ENCODE results near the gene LSM5. TPM values are rescaled to one million over a fixed set of nuclear protein-coding genes. Genes with fewer than 3 reads are reported as not detected.

Gene LSM5
- total and polyA plus RNA-seq, 2 of the 4 experiments (the other 2 are of a cell fraction) = 5.0 to 26.5 TPM

- H3K56ac ChIP-seq (ENCODE audit: extremely low read depth, insufficient read depth, low read length) = no peak overlapping the region
- no CpG with 5 or more reads among the region's 3 CpGs for WGBS, 2 experiments (ENCODE audit: extremely low coverage in 2 of 2, insufficient read length in 1 of 2)
- H3K4me2 ChIP-seq (ENCODE audit: low read depth, low read length) = no peak overlapping the region
- H4K8ac ChIP-seq (ENCODE audit: low read depth in 2 of 2, low read length in 2 of 2) = no peak overlapping the region
- H2BK120ac ChIP-seq (ENCODE audit: low read depth, low read length) = no peak overlapping the region
- no peaks in the 10 kb centered on the region for H4K20me1 ChIP-seq (ENCODE audit: insufficient read depth, low read length)
- CTCF ChIA-PET = no interaction called here
- TF ChIP-seq, protein P1, sequence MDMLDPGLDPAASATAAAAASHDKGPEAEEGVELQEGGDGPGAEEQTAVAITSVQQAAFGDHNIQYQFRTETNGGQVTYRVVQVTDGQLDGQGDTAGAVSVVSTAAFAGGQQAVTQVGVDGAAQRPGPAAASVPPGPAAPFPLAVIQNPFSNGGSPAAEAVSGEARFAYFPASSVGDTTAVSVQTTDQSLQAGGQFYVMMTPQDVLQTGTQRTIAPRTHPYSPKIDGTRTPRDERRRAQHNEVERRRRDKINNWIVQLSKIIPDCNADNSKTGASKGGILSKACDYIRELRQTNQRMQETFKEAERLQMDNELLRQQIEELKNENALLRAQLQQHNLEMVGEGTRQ (IDR thresholded peaks at IDR 0.05; ENCODE audit: low read depth, low read length) = no peak
- TF ChIP-seq CHD1 (IDR thresholded peaks at IDR 0.05; ENCODE audit: low read depth, low read length) (no peak), FOS (IDR thresholded peaks at IDR 0.05; ENCODE audit: low read depth, low read length) (no peak), MAZ (IDR thresholded peaks at IDR 0.05; ENCODE audit: borderline replicate concordance, low read depth, low read length) (no peak), SMC3 (IDR thresholded peaks at IDR 0.05; ENCODE audit: low read depth, low read length) (no peak), RFX5 (IDR thresholded peaks at IDR 0.05; ENCODE audit: low read depth, low read length) (no peak), MXI1 (IDR thresholded peaks at IDR 0.05; ENCODE audit: borderline replicate concordance, low read depth, low read length) (no peak), CEBPB (IDR thresholded peaks at IDR 0.05; ENCODE audit: low read depth, low read length) (no peak), POLR2A (IDR thresholded peaks at IDR 0.05; ENCODE audit: low read depth, low read length) (no peak), MAFK (IDR thresholded peaks at IDR 0.05; ENCODE audit: low read depth, low read length) (no peak), NFE2L2 (IDR thresholded peaks at IDR 0.05; ENCODE audit: low read depth, low read length) (no peak), BHLHE40 (IDR thresholded peaks at IDR 0.05; ENCODE audit: low read depth, low read length) (no peak), RCOR1 (IDR thresholded peaks at IDR 0.05; ENCODE audit: insufficient replicate concordance, low read length) (no peak), RAD21 (IDR thresholded peaks at IDR 0.05; ENCODE audit: low read length) (no peak)
- TF ChIP-seq, protein P2, sequence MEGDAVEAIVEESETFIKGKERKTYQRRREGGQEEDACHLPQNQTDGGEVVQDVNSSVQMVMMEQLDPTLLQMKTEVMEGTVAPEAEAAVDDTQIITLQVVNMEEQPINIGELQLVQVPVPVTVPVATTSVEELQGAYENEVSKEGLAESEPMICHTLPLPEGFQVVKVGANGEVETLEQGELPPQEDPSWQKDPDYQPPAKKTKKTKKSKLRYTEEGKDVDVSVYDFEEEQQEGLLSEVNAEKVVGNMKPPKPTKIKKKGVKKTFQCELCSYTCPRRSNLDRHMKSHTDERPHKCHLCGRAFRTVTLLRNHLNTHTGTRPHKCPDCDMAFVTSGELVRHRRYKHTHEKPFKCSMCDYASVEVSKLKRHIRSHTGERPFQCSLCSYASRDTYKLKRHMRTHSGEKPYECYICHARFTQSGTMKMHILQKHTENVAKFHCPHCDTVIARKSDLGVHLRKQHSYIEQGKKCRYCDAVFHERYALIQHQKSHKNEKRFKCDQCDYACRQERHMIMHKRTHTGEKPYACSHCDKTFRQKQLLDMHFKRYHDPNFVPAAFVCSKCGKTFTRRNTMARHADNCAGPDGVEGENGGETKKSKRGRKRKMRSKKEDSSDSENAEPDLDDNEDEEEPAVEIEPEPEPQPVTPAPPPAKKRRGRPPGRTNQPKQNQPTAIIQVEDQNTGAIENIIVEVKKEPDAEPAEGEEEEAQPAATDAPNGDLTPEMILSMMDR (conservative IDR thresholded peaks at IDR 0.05; ENCODE audit: low read depth, low read length) = no peak
- TF ChIP-seq, protein P3, sequence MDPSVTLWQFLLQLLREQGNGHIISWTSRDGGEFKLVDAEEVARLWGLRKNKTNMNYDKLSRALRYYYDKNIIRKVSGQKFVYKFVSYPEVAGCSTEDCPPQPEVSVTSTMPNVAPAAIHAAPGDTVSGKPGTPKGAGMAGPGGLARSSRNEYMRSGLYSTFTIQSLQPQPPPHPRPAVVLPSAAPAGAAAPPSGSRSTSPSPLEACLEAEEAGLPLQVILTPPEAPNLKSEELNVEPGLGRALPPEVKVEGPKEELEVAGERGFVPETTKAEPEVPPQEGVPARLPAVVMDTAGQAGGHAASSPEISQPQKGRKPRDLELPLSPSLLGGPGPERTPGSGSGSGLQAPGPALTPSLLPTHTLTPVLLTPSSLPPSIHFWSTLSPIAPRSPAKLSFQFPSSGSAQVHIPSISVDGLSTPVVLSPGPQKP (IDR thresholded peaks at IDR 0.05; ENCODE audit: borderline replicate concordance, low read depth, low read length) = no peak
- no peak overlapping the region for H3K9ac ChIP-seq (ENCODE audit: low read depth, low read length)
- H3K27me3 ChIP-seq (ENCODE audit: control insufficient read depth, insufficient read depth, low read length) = no peaks in the 10 kb centered on the region
- H3K4me1 ChIP-seq (ENCODE audit: control insufficient read depth, insufficient read depth, low read length) = no peaks in the 10 kb centered on the region
- no peak overlapping the region for H2BK20ac ChIP-seq (ENCODE audit: low read depth, low read length)
- no peak overlapping the region for H2BK15ac ChIP-seq (ENCODE audit: low read depth, low read length)
- no peak overlapping the region for H3K27ac ChIP-seq (ENCODE audit: insufficient read depth, low read length)
- intact Hi-C loops (cut with micrococcal nuclease) (no loop called here), in situ Hi-C loops (cut with MboI; ENCODE audit: low sequenced_read_pairs) (no loop called here), dilution Hi-C loops (cut with HindIII; ENCODE audit: low sequenced_read_pairs, unreplicated experiment) (no loop called here)
- no peak overlapping the region for H3K4me3 ChIP-seq (ENCODE audit: insufficient read depth, low read depth, low read length)
- no peak overlapping the region for H2BK5ac ChIP-seq (ENCODE audit: low read depth, low read length, poor library complexity, severe bottlenecking)
- no peaks in the 10 kb centered on the region for H3K36me3 ChIP-seq (ENCODE audit: control insufficient read depth, insufficient read depth, low read length)
- H3K23ac ChIP-seq (ENCODE audit: low read depth, low read length) = no peak overlapping the region
- H4K5ac ChIP-seq (ENCODE audit: low read depth, low read length) = no peak overlapping the region
- BruUV-seq (replicated peaks) = no TSS peak
- no peaks in the 10 kb centered on the region for H3K9me3 ChIP-seq (ENCODE audit: control insufficient read depth, insufficient read depth, low read length)
- ATAC-seq (ENCODE audit: low read depth) (no peak), DNase-seq (no peak)
- no peak overlapping the region for H2AFZ ChIP-seq (replicated peaks; ENCODE audit: low read length, poor library complexity)
- H3K18ac ChIP-seq (ENCODE audit: low read depth, low read length) = no peak overlapping the region
- POLR2A ChIA-PET (ENCODE audit: unreplicated experiment) = no interaction called here
- no peak overlapping the region for H4K91ac ChIP-seq (ENCODE audit: insufficient read depth, low read depth, low read length)
- no peaks in the 10 kb centered on the region for H3K9me1 ChIP-seq (ENCODE audit: insufficient read depth, low read length)
- no peak overlapping the region for H2AK9ac ChIP-seq (replicated peaks; ENCODE audit: low read depth, low read length, poor library complexity)
- H3K14ac ChIP-seq (replicated peaks; ENCODE audit: low read depth, low read length) = no peak overlapping the region
- no peak overlapping the region for H2AK5ac ChIP-seq (ENCODE audit: low read depth, low read length)
- H3K79me1 ChIP-seq (ENCODE audit: low read depth in 1 of 2, low read length in 2 of 2) = no peaks in the 10 kb centered on the region
- no peak overlapping the region for H3K4ac ChIP-seq (ENCODE audit: low read depth, low read length)
These were observed 32.2 kb downstream of the LSM5 start for GRCh38 chr7:32458025-32458424.
